ENCODE data around the gene STYK1.

DNA sequence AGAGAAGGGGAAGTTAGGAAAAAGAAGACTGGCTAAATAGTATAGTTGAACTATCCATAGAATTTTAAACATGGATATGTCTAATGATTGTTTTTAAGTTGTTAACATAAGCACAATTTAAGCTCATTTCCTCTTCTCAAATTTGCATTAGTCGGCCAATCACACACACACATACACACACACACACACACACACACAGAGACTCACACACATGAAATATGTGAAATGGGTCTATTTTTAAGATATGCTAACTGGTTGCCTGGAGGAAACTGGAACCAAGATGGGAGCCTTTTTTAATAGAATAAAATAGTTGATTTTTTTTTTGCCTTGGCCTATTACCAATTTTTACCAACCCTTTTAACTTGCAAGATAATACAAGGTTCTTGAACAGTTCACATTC lies 24.0 kb upstream of the STYK1 start:
- TF ChIP-seq ZNF274 (IDR thresholded peaks at IDR 0.05; ENCODE audit: low read depth, low read length) (no peak), SUZ12 (IDR thresholded peaks at IDR 0.05; ENCODE audit: extremely low read depth, insufficient read depth, insufficient read length) (no peak), YY1 (IDR thresholded peaks at IDR 0.05; ENCODE audit: insufficient read depth, insufficient read length) (no peak)

Data from NT2/D1 (cell line).